SK-N-MC (cell line): ENCODE measurements around the gene CREB5.

Source experiments
- EZH2 ChIP-seq: fragments of 200-600 bp; sonication (generic); IDR thresholded peaks from one replicate; pipeline ENCODE4 v1.6.1; 2017; ENCODE audit warnings: antibody characterized with exemption
- FOXP2 ChIP-seq: optimal IDR thresholded peaks from 2 replicates; pipeline ENCODE3; 2011; ENCODE audit warnings: mild to moderate bottlenecking, moderate library complexity; ENCODE audit not compliant: insufficient read depth; ENCODE audit errors: extremely low read length, control extremely low read depth
- POLR2AphosphoS5 ChIP-seq: IDR thresholded peaks from 2 replicates; pipeline ENCODE4 v1.6.1; 2012; ENCODE audit warnings: mild to moderate bottlenecking, low read depth, low read length, borderline replicate concordance

GRCh38 chr7:28823582-28823981 lies 411.3 kb downstream of the CREB5 start:
- TF ChIP-seq POLR2AphosphoS5 (no peak), EZH2 (no peak), FOXP2 (no peak)
